ENCODE results near the gene GRIN1. TPM values are rescaled to one million over a fixed set of nuclear protein-coding genes. Genes with fewer than 3 reads are reported as not detected.

Gene GRIN1
- total and polyA plus RNA-seq, 2 of the 8 experiments (the other 6 are each of a cell fraction or from before 2014, with no cell fraction given), result 0.48 to 2.1 TPM

DNA sequence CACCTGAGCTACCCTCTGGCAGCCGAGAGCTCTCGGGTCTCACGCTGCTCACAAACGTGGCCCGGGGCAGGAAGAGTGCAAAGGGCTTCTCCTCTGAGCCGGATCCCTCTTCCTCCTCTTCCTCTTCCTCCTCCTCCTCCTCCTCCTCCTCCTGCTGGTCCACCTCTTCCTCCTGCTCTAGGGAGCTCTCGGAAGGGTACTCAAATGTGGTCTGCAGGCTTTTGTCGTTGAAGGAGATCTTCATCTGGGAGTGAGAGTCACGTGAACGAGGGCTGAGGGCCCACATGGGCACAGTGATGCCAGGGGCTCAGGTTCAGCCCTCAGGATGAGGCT, 53.5 kb downstream of the GRIN1 start:
- H3K4me3 ChIP-seq (ENCODE audit: extremely low read depth in 1 of 4, insufficient read depth in 2 of 4, low read depth in 3 of 4, low read length in 4 of 4), result no peak overlapping the region
- H2BK15ac ChIP-seq (ENCODE audit: low read length), result no peak overlapping the region
- H4K91ac ChIP-seq (replicated peaks; ENCODE audit: insufficient read length, low read length), result no peak overlapping the region
- TF ChIP-seq CEBPB (IDR thresholded peaks at IDR 0.05; ENCODE audit: low read depth, low read length) (no peak), GTF2F1 (IDR thresholded peaks at IDR 0.05; ENCODE audit: borderline replicate concordance, low read depth, low read length) (no peak), RBBP5 (IDR thresholded peaks at IDR 0.05; ENCODE audit: borderline replicate concordance, low read depth, low read length) (no peak), EGR1 (IDR thresholded peaks at IDR 0.05; ENCODE audit: borderline replicate concordance, low read depth, low read length) (no peak), PHF8 (conservative IDR thresholded peaks at IDR 0.05; ENCODE audit: low read depth, low read length) (no peak), BACH1 (IDR thresholded peaks at IDR 0.05; ENCODE audit: low read length) (no peak), SUZ12 (IDR thresholded peaks at IDR 0.05; ENCODE audit: low read length) (no peak)
- no peak overlapping the region for H3K4me2 ChIP-seq (ENCODE audit: insufficient read depth in 1 of 2, low read depth in 2 of 2, low read length in 2 of 2)
- no peak for DNase-seq (ENCODE audit: low read depth in 1 of 2, low spot score in 2 of 2)
- no peak overlapping the region for H2BK5ac ChIP-seq (ENCODE audit: low read depth, low read length)
- peaks cover 0 to 29% (median 9%) of the 10 kb centered on the region in 4 experiments; a peak in 6 of 7 replicates for H3K4me1 ChIP-seq (replicated peaks in 1 of 4; ENCODE audit: control insufficient read depth in 3 of 4, insufficient read depth in 4 of 4, low read length in 3 of 4)
- ChIA-PET CTCF (ENCODE audit: partially characterized antibody) (interaction anchor here (1.1 to 14.0 kb wide), 5 partner anchors 15 to 62 kb away, joined by 3 to 204 read pairs (median 4); partner anchors contain the start of genes CYSRT1, LRRC26, RNF208 and RNF224), POLR2A (ENCODE audit: partially characterized antibody) (interaction anchor here (0.6 to 11.0 kb wide), 7 partner anchors 10 to 67 kb away, joined by 3 to 107 read pairs (median 3); partner anchors contain the start of genes NDOR1, RNF224, TMEM203 and TUBB4B)
- no peaks in the 10 kb centered on the region for H3K9me3 ChIP-seq (ENCODE audit: insufficient read depth in 2 of 2, low read depth in 1 of 2, low read length in 1 of 2)
- H4K8ac ChIP-seq (ENCODE audit: extremely low read depth, insufficient read depth, low read length), result peak overlapping the region; percentile 46; the same call in 1 of the 2 replicates
- no peak overlapping the region for H3K23ac ChIP-seq (ENCODE audit: insufficient read length)
- no peak overlapping the region for H3K9ac ChIP-seq (replicated peaks in 1 of 4; ENCODE audit: extremely low read depth in 1 of 4, low read depth in 3 of 4, low read length in 3 of 4)
- no peak overlapping the region for H2BK12ac ChIP-seq (ENCODE audit: low read depth, low read length)
- no peak overlapping the region for H2BK120ac ChIP-seq (replicated peaks; ENCODE audit: low read depth, low read length)
- no peak overlapping the region for H3K18ac ChIP-seq (ENCODE audit: extremely low read depth, low read length)
- peaks cover 0 to 4% (median 1%) of the 10 kb centered on the region in 4 experiments; a peak in 2 of 8 replicates for H3K36me3 ChIP-seq (ENCODE audit: control insufficient read depth in 2 of 4, insufficient read depth in 4 of 4, low read length in 3 of 4)
- no peak overlapping the region for H3K27ac ChIP-seq (ENCODE audit: low read depth, low read length)
- no peak overlapping the region for H2AFZ ChIP-seq (ENCODE audit: low read length)
- no peaks in the 10 kb centered on the region for H3K27me3 ChIP-seq (replicated peaks in 1 of 4; ENCODE audit: control insufficient read depth in 3 of 4, extremely low read depth in 1 of 4, insufficient read depth in 3 of 4, low read length in 3 of 4)
- no peak overlapping the region for H3K56ac ChIP-seq (replicated peaks; ENCODE audit: insufficient read length, low read depth, low read length)
- peaks cover 10% of the 10 kb centered on the region for H3K79me1 ChIP-seq (ENCODE audit: low read depth, low read length)
- no peak overlapping the region for H4K5ac ChIP-seq (ENCODE audit: insufficient read length, low read depth, low read length)
- H3K23me2 ChIP-seq (ENCODE audit: low read depth, low read length), result peaks cover 8% of the 10 kb centered on the region; the same call in 1 of the 2 replicates
- FAIRE-seq, result no peak
- WGBS, 2 experiments (ENCODE audit: extremely low coverage in 1 of 2, insufficient coverage in 1 of 2, insufficient read length in 1 of 2, insufficient replicate concordance in 2 of 2, low coverage in 1 of 2, low lambda C conversion rate in 2 of 2, missing lambda C conversion rate in 1 of 2), result 88% methylated on average over 10 of the region's 10 CpGs; no CpG with 5 or more reads in 1 of the 2 experiments
- H3K4ac ChIP-seq (replicated peaks; ENCODE audit: insufficient read length, low read depth, low read length), result no peak overlapping the region
- peaks cover 0 to 24% of the 10 kb centered on the region in 2 experiments; a peak in 1 of 4 replicates for H3K79me2 ChIP-seq (ENCODE audit: control insufficient read depth in 1 of 2, insufficient read depth in 2 of 2, low read length in 2 of 2)
- H2AK5ac ChIP-seq (ENCODE audit: low read depth, low read length), result no peak overlapping the region
- no peak overlapping the region for H3K14ac ChIP-seq (ENCODE audit: insufficient read length)
- H4K20me1 ChIP-seq (replicated peaks in 1 of 2; ENCODE audit: control insufficient read depth in 1 of 2, insufficient read depth in 2 of 2, low read length in 2 of 2), result peaks cover 15 to 32% of the 10 kb centered on the region in 2 experiments
- no peak overlapping the region for H2BK20ac ChIP-seq (ENCODE audit: low read length)

Measured in H1 (cell line).